Activated naive CD8-positive, alpha-beta T cell treated with anti-CD3 and anti-CD28 coated beads, Interleukin-2, amount 10 ng/mL, durations not matched to agents 7 days and 5 days (primary cell): ENCODE data around the gene TAGLN2. TPM values are rescaled to one million over a fixed set of nuclear protein-coding genes. Genes with fewer than 3 reads are reported as not detected.
A peak's percentile ranks its signal among the peaks of the same experiment; 100 is the strongest.

Experiments
- ATAC-seq: fragments of 150-1000 bp; cut with Tn5 transposase; one replicate; pipeline ENCODE4 v1.10.0; 2021; ENCODE audit warnings: low read depth, moderate library complexity
- POLR2A ChIA-PET: fragments of 350-600 bp; sonication (Branson Sonifier 250); formaldehyde crosslinking; loops from one replicate; lab custom pipeline; 2021; ENCODE audit warnings: antibody characterized with exemption; lab: Charles Lee
- DNase-seq: peaks from one replicate; pipeline ENCODE4 v3.0.0; 2021
- H3K27ac Mint-ChIP-seq: one replicate; pipeline ENCODE4 v1.8.0; 2022; ENCODE audit warnings: mild to moderate bottlenecking, mixed read lengths
- H3K27me3 Mint-ChIP-seq: one replicate; pipeline ENCODE4 v1.8.0; 2022; ENCODE audit warnings: mild to moderate bottlenecking, moderate library complexity, mixed read lengths
- H3K36me3 Mint-ChIP-seq: one replicate; pipeline ENCODE4 v1.8.0; 2021; ENCODE audit warnings: mild to moderate bottlenecking, mixed read lengths
- H3K4me1 Mint-ChIP-seq: one replicate; pipeline ENCODE4 v1.8.0; 2021; ENCODE audit warnings: mixed read lengths
- H3K4me3 Mint-ChIP-seq: one replicate; pipeline ENCODE4 v1.8.0; 2022; ENCODE audit warnings: mild to moderate bottlenecking, moderate library complexity, mixed read lengths
- H3K9me3 Mint-ChIP-seq: one replicate; pipeline ENCODE4 v1.8.0; 2021; ENCODE audit warnings: mixed read lengths
- microRNA-seq: library from miRNA; unstranded; fragments of <30 nt; microRNA quantifications from one replicate; pipeline ENCODE4 v1.2.0, GENCODE V29; 2022
- total RNA-seq, 2 experiments: library from RNA; stranded (reverse); gene quantifications; one replicate each; pipeline ENCODE4 v1.2.3, GENCODE V29; 2021

Gene TAGLN2
- total RNA-seq, 2 experiments from 2014 or later: 384 to 388 TPM

- H3K9me3 Mint-ChIP-seq: no peaks in the 10 kb centered on the region
Observed at GRCh38 chr1:159873530-159874143, 51.7 kb downstream of the TAGLN2 start.

GRCh38 chr1:159872891-159873290 is 52.4 kb downstream of the TAGLN2 start:
- no peaks in the 10 kb centered on the region for H3K36me3 Mint-ChIP-seq
- H3K9me3 Mint-ChIP-seq: no peaks in the 10 kb centered on the region
- POLR2A ChIA-PET: no interaction called here
- peaks cover 22% of the 10 kb centered on the region for H3K27me3 Mint-ChIP-seq
- peaks cover 13% of the 10 kb centered on the region for H3K4me1 Mint-ChIP-seq
- DNase-seq (no peak), ATAC-seq (no peak)
- H3K4me3 Mint-ChIP-seq: no peak overlapping the region
- H3K27ac Mint-ChIP-seq: no peak overlapping the region

More at GRCh38 chr1:159873530-159874143, 51.7 kb downstream of the TAGLN2 start:
- no peak for DNase-seq
- no peak for ATAC-seq
- POLR2A ChIA-PET: interaction anchor here (0.6 kb wide), 1 partner anchor 16 kb away, joined by 4 read pairs; no protein-coding TSS in a partner anchor
- peaks cover 16% of the 10 kb centered on the region for H3K27me3 Mint-ChIP-seq
- peaks cover under 1% of the 10 kb centered on the region for H3K36me3 Mint-ChIP-seq
- H3K27ac Mint-ChIP-seq: no peak overlapping the region
- H3K4me3 Mint-ChIP-seq: no peak overlapping the region
- peaks cover 11% of the 10 kb centered on the region for H3K4me1 Mint-ChIP-seq

- POLR2A ChIA-PET: interaction anchor here (0.6 to 0.8 kb wide), 2 partner anchors 54 kb away, joined by 3 to 4 read pairs; no protein-coding TSS in a partner anchor
- DNase-seq (no peak), ATAC-seq (no peak)
- H3K4me3 Mint-ChIP-seq: no peak overlapping the region
- H3K36me3 Mint-ChIP-seq: no peaks in the 10 kb centered on the region
- H3K9me3 Mint-ChIP-seq: no peaks in the 10 kb centered on the region
- peaks cover 25% of the 10 kb centered on the region for H3K4me1 Mint-ChIP-seq
- H3K27ac Mint-ChIP-seq: no peak overlapping the region
- peaks cover 28% of the 10 kb centered on the region for H3K27me3 Mint-ChIP-seq
Observed at GRCh38 chr1:159870704-159871103, 54.6 kb downstream of the TAGLN2 start.

- H3K36me3 Mint-ChIP-seq: no peaks in the 10 kb centered on the region
- peaks cover 27% of the 10 kb centered on the region for H3K4me1 Mint-ChIP-seq
- H3K27me3 Mint-ChIP-seq: peaks cover 27% of the 10 kb centered on the region
- H3K27ac Mint-ChIP-seq: no peak overlapping the region
- POLR2A ChIA-PET: no interaction called here
- ATAC-seq (no peak), DNase-seq (no peak)
- H3K9me3 Mint-ChIP-seq: no peaks in the 10 kb centered on the region
- H3K4me3 Mint-ChIP-seq: no peak overlapping the region
Observed at GRCh38 chr1:159869607-159870006, 55.7 kb downstream of the TAGLN2 start.

GRCh38 chr1:159869173-159869572 is 56.1 kb downstream of the TAGLN2 start:
- POLR2A ChIA-PET: interaction anchor here (0.7 kb wide), 1 partner anchor 68 kb away, joined by 3 read pairs; no protein-coding TSS in a partner anchor
- Mint-ChIP-seq H3K4me1 (peaks cover 30% of the 10 kb centered on the region), H3K4me3 (no peak overlapping the region), H3K9me3 (no peaks in the 10 kb centered on the region), H3K36me3 (no peaks in the 10 kb centered on the region), H3K27me3 (peaks cover 26% of the 10 kb centered on the region), H3K27ac (no peak overlapping the region)
- DNase-seq (no peak), ATAC-seq (peak; percentile 77)

GRCh38 chr1:159868766-159869165 is 56.5 kb downstream of the TAGLN2 start:
- Mint-ChIP-seq H3K27ac (no peak overlapping the region), H3K4me1 (peaks cover 30% of the 10 kb centered on the region), H3K27me3 (peaks cover 24% of the 10 kb centered on the region), H3K4me3 (no peak overlapping the region), H3K9me3 (no peaks in the 10 kb centered on the region), H3K36me3 (no peaks in the 10 kb centered on the region)
- ATAC-seq: no peak
- no peak for DNase-seq
- POLR2A ChIA-PET: interaction anchor here (0.7 kb wide), 1 partner anchor 68 kb away, joined by 3 read pairs; no protein-coding TSS in a partner anchor

Small RNA genes within 50 kb of the gene (microRNA-seq; reads per million reads assigned to microRNA genes)
- not detected for gene MIR4259

Other genes with a start within 250 kb of the TAGLN2 start
- gene CRP, start 210.9 kb downstream of the TAGLN2 start, total RNA-seq: not detected
- gene DUSP23, start 144.5 kb downstream of the TAGLN2 start, total RNA-seq: 10 to 100 TPM; 20.1 to 22.2 TPM
- 1 to 10 TPM; 6.0 to 7.3 TPM for gene FCRL6, start 123.1 kb downstream of the TAGLN2 start, total RNA-seq
- 1 to 10 TPM; 1.1 to 1.8 TPM for gene SLAMF8, start 98.6 kb downstream of the TAGLN2 start, total RNA-seq
- gene VSIG8, start 62.9 kb downstream of the TAGLN2 start, total RNA-seq: not detected
- gene CFAP45, start 25.3 kb downstream of the TAGLN2 start, total RNA-seq: 1 to 10 TPM; 1.3 to 1.6 TPM
- gene IGSF9, start 20.1 kb upstream of the TAGLN2 start, total RNA-seq: not detected
- not detected for gene SLAMF9, start 28.7 kb upstream of the TAGLN2 start, total RNA-seq
- 1 to 10 TPM; 7.2 to 7.3 TPM for gene PIGM, start 106.5 kb upstream of the TAGLN2 start, total RNA-seq
- not detected for gene KCNJ10, start 144.7 kb upstream of the TAGLN2 start, total RNA-seq
- gene KCNJ9, start 156.0 kb upstream of the TAGLN2 start, total RNA-seq: not detected
- gene IGSF8, start 173.1 kb upstream of the TAGLN2 start, total RNA-seq: 10 to 100 TPM; 39.8 to 44.6 TPM
- gene ATP1A2, start 190.3 kb upstream of the TAGLN2 start, total RNA-seq: not detected
- gene ATP1A4, start 226.1 kb upstream of the TAGLN2 start, total RNA-seq: not detected